ENCODE data around the gene RTKN. TPM values are rescaled to one million over a fixed set of nuclear protein-coding genes. Genes with fewer than 3 reads are reported as not detected.
A peak's percentile ranks its signal among the peaks of the same experiment; 100 is the strongest.
"Not testable (repeated sequence)": the region's sequence is repeated elsewhere in the genome, so short reads cannot be mapped to it uniquely, and the experiment has no call there.

Gene RTKN
- polyA plus RNA-seq, 2 donors, result 20.2 to 20.8 TPM

- no peaks in the 10 kb centered on the region for H3K36me3 ChIP-seq (ENCODE audit: control insufficient read depth in 2 of 2, insufficient read depth in 2 of 2, low read length in 1 of 2)
- peaks cover 0 to 2% of the 10 kb centered on the region in 2 donors for H3K4me1 ChIP-seq (ENCODE audit: control insufficient read depth in 2 of 2, insufficient read depth in 2 of 2, low read length in 1 of 2)
- H3K27me3 ChIP-seq (ENCODE audit: control insufficient read depth in 1 of 2, insufficient read depth in 2 of 2, low read length in 2 of 2), result no peaks in the 10 kb centered on the region
- H3K4me3 ChIP-seq (ENCODE audit: low read depth in 1 of 2, low read length in 2 of 2), result no peak overlapping the region
- H3K27ac ChIP-seq (ENCODE audit: low read depth in 2 of 2, low read length in 1 of 2), result no peak overlapping the region
- H3K9me3 ChIP-seq (ENCODE audit: control insufficient read depth in 2 of 2, insufficient read depth in 1 of 2, low read depth in 1 of 2, low read length in 1 of 2), result no peaks in the 10 kb centered on the region
- 87 to 88% methylated on average over 3 of the region's 3 CpGs for WGBS, 2 donors
These were observed 8.9 kb upstream of the RTKN start for GRCh38 chr2:74450570-74451190.

- no peaks in the 10 kb centered on the region for H3K36me3 ChIP-seq (ENCODE audit: control insufficient read depth in 2 of 2, insufficient read depth in 2 of 2, low read length in 1 of 2)
- no peak overlapping the region for H3K27ac ChIP-seq (ENCODE audit: low read depth in 2 of 2, low read length in 1 of 2)
- H3K4me3 ChIP-seq (ENCODE audit: low read depth in 1 of 2, low read length in 2 of 2), result no peak overlapping the region
- WGBS, 2 donors, result 44 to 63% methylated on average over 2 of the region's 2 CpGs
- H3K27me3 ChIP-seq (ENCODE audit: control insufficient read depth in 1 of 2, insufficient read depth in 2 of 2, low read length in 2 of 2), result no peaks in the 10 kb centered on the region
- H3K9me3 ChIP-seq (ENCODE audit: control insufficient read depth in 2 of 2, insufficient read depth in 1 of 2, low read depth in 1 of 2, low read length in 1 of 2), result no peaks in the 10 kb centered on the region
- H3K4me1 ChIP-seq (ENCODE audit: control insufficient read depth in 2 of 2, insufficient read depth in 2 of 2, low read length in 1 of 2), result no peaks in the 10 kb centered on the region
These were observed 7.0 kb upstream of the RTKN start for GRCh38 chr2:74448771-74449170.

- WGBS, 2 donors, result 78 to 91% methylated on average over 5 of the region's 5 CpGs
- H3K27me3 ChIP-seq (ENCODE audit: control insufficient read depth in 1 of 2, insufficient read depth in 2 of 2, low read length in 2 of 2), result no peaks in the 10 kb centered on the region
- peaks cover 0 to under 1% of the 10 kb centered on the region in 2 donors for H3K4me1 ChIP-seq (ENCODE audit: control insufficient read depth in 2 of 2, insufficient read depth in 2 of 2, low read length in 1 of 2)
- H3K36me3 ChIP-seq (ENCODE audit: control insufficient read depth in 2 of 2, insufficient read depth in 2 of 2, low read length in 1 of 2), result no peaks in the 10 kb centered on the region
- no peak overlapping the region for H3K27ac ChIP-seq (ENCODE audit: low read depth in 2 of 2, low read length in 1 of 2)
- no peaks in the 10 kb centered on the region for H3K9me3 ChIP-seq (ENCODE audit: control insufficient read depth in 2 of 2, insufficient read depth in 1 of 2, low read depth in 1 of 2, low read length in 1 of 2)
- H3K4me3 ChIP-seq (ENCODE audit: low read depth in 1 of 2, low read length in 2 of 2), result no peak overlapping the region
These were observed 5.7 kb upstream of the RTKN start for GRCh38 chr2:74447230-74447999.

- H3K9me3 ChIP-seq (ENCODE audit: control insufficient read depth in 2 of 2, insufficient read depth in 1 of 2, low read depth in 1 of 2, low read length in 1 of 2), result no peaks in the 10 kb centered on the region
- WGBS, 2 donors, result 34 to 37% methylated on average over 5 of the region's 5 CpGs
- H3K27me3 ChIP-seq (ENCODE audit: control insufficient read depth in 1 of 2, insufficient read depth in 2 of 2, low read length in 2 of 2), result no peaks in the 10 kb centered on the region
- H3K4me1 ChIP-seq (ENCODE audit: control insufficient read depth in 2 of 2, insufficient read depth in 2 of 2, low read length in 1 of 2), result peaks cover 9 to 10% of the 10 kb centered on the region in 2 donors
- H3K27ac ChIP-seq (ENCODE audit: low read depth in 2 of 2, low read length in 1 of 2), result no peak overlapping the region
- no peaks in the 10 kb centered on the region for H3K36me3 ChIP-seq (ENCODE audit: control insufficient read depth in 2 of 2, insufficient read depth in 2 of 2, low read length in 1 of 2)
- no peak overlapping the region for H3K4me3 ChIP-seq (ENCODE audit: low read depth in 1 of 2, low read length in 2 of 2)
These were observed 3.0 kb upstream of the RTKN start for GRCh38 chr2:74444498-74445318.

- 81 to 92% methylated on average over 16 of the region's 16 CpGs for WGBS, 2 donors
- Histone ChIP-seq H3K27ac (ENCODE audit: low read depth in 2 of 2, low read length in 1 of 2) (peak overlapping the region; percentile 82 to 88), H3K4me1 (ENCODE audit: control insufficient read depth in 2 of 2, insufficient read depth in 2 of 2, low read length in 1 of 2) (peaks cover 12 to 13% of the 10 kb centered on the region in 2 donors), H3K4me3 (ENCODE audit: low read depth in 1 of 2, low read length in 2 of 2) (peak overlapping the region; percentile 55 to 63)
- not testable (repeated sequence) for H3K27me3 ChIP-seq (ENCODE audit: control insufficient read depth in 1 of 2, insufficient read depth in 2 of 2, low read length in 2 of 2); H3K36me3 ChIP-seq (ENCODE audit: control insufficient read depth in 2 of 2, insufficient read depth in 2 of 2, low read length in 1 of 2); H3K9me3 ChIP-seq (ENCODE audit: control insufficient read depth in 2 of 2, insufficient read depth in 1 of 2, low read depth in 1 of 2, low read length in 1 of 2)
These were observed 953 bp upstream of the RTKN start for GRCh38 chr2:74442483-74443297.

GRCh38 chr2:74441170-74441689, 507 bp downstream of the RTKN start:
- WGBS, 2 donors, result 23 to 36% methylated on average over 32 to 33 of the region's 33 CpGs
- H3K4me3 ChIP-seq (ENCODE audit: low read depth in 1 of 2, low read length in 2 of 2), result peak overlapping the region; percentile 55 to 63
- H3K27ac ChIP-seq (ENCODE audit: low read depth in 2 of 2, low read length in 1 of 2), result peak overlapping the region; percentile 82 to 88
- H3K4me1 ChIP-seq (ENCODE audit: control insufficient read depth in 2 of 2, insufficient read depth in 2 of 2, low read length in 1 of 2), result peaks cover 12 to 13% of the 10 kb centered on the region in 2 donors
- no peaks in the 10 kb centered on the region for H3K9me3 ChIP-seq (ENCODE audit: control insufficient read depth in 2 of 2, insufficient read depth in 1 of 2, low read depth in 1 of 2, low read length in 1 of 2)
- H3K27me3 ChIP-seq (ENCODE audit: control insufficient read depth in 1 of 2, insufficient read depth in 2 of 2, low read length in 2 of 2), result no peaks in the 10 kb centered on the region
- peaks cover 0 to 5% of the 10 kb centered on the region in 2 donors for H3K36me3 ChIP-seq (ENCODE audit: control insufficient read depth in 2 of 2, insufficient read depth in 2 of 2, low read length in 1 of 2)

GRCh38 chr2:74440378-74441169, 1.2 kb downstream of the RTKN start:
- Histone ChIP-seq H3K4me3 (ENCODE audit: low read depth in 1 of 2, low read length in 2 of 2) (peak overlapping the region; percentile 55 to 63), H3K27me3 (ENCODE audit: control insufficient read depth in 1 of 2, insufficient read depth in 2 of 2, low read length in 2 of 2) (no peaks in the 10 kb centered on the region), H3K27ac (ENCODE audit: low read depth in 2 of 2, low read length in 1 of 2) (peak overlapping the region; percentile 82 to 88), H3K4me1 (ENCODE audit: control insufficient read depth in 2 of 2, insufficient read depth in 2 of 2, low read length in 1 of 2) (peaks cover 12 to 13% of the 10 kb centered on the region in 2 donors), H3K9me3 (ENCODE audit: control insufficient read depth in 2 of 2, insufficient read depth in 1 of 2, low read depth in 1 of 2, low read length in 1 of 2) (no peaks in the 10 kb centered on the region), H3K36me3 (ENCODE audit: control insufficient read depth in 2 of 2, insufficient read depth in 2 of 2, low read length in 1 of 2) (peaks cover 0 to 6% of the 10 kb centered on the region in 2 donors)
- WGBS, 2 donors, result 11 to 13% methylated on average over 45 of the region's 45 CpGs

GRCh38 chr2:74439803-74440377, 1.8 kb downstream of the RTKN start:
- Histone ChIP-seq H3K36me3 (ENCODE audit: control insufficient read depth in 2 of 2, insufficient read depth in 2 of 2, low read length in 1 of 2) (peaks cover 0 to 6% of the 10 kb centered on the region in 2 donors), H3K4me1 (ENCODE audit: control insufficient read depth in 2 of 2, insufficient read depth in 2 of 2, low read length in 1 of 2) (peaks cover 12 to 13% of the 10 kb centered on the region in 2 donors), H3K27me3 (ENCODE audit: control insufficient read depth in 1 of 2, insufficient read depth in 2 of 2, low read length in 2 of 2) (no peaks in the 10 kb centered on the region), H3K9me3 (ENCODE audit: control insufficient read depth in 2 of 2, insufficient read depth in 1 of 2, low read depth in 1 of 2, low read length in 1 of 2) (no peaks in the 10 kb centered on the region), H3K27ac (ENCODE audit: low read depth in 2 of 2, low read length in 1 of 2) (peak overlapping the region; percentile 66 to 88), H3K4me3 (ENCODE audit: low read depth in 1 of 2, low read length in 2 of 2) (peak overlapping the region; percentile 55 to 63)
- 18 to 21% methylated on average over 13 to 14 of the region's 14 CpGs for WGBS, 2 donors
